HCT116 (cell line): ENCODE measurements around the gene LARP1. TPM values are rescaled to one million over a fixed set of nuclear protein-coding genes. Genes with fewer than 3 reads are reported as not detected.

Experiments
- ATAC-seq: fragments of 200-7000 bp; cut with Tn5 transposase; 2 replicates; pipeline ENCODE4 v1.9.1; 2020; ENCODE audit warnings: mild to moderate bottlenecking, moderate library complexity
- BruUV-seq: library from RNA; stranded (reverse); fragments of 400-500 nt; replicated peaks from 2 replicates; lab custom pipeline; 2021; lab: Mats Ljungman, UMichigan
- CTCF ChIA-PET: fragments of 300-600 bp; sonication (Branson Sonifier 250); formaldehyde crosslinking; loops from one replicate; lab custom pipeline; 2021; ENCODE audit warnings: antibody characterized with exemption; lab: Charles Lee
- POLR2A ChIA-PET: fragments of 300-600, 350-600 bp; sonication (Branson Sonifier 250); formaldehyde crosslinking; loops from one replicate; lab custom pipeline; 2021; ENCODE audit warnings: antibody characterized with exemption; lab: Charles Lee
- RAD21 ChIA-PET, 2 experiments: fragments of 300-600 bp; sonication (Branson Sonifier 250); formaldehyde crosslinking; loops; one replicate each; lab custom pipeline; 2023; ENCODE audit warnings: low total read pairs in 2 of 2; ENCODE audit not compliant: uncharacterized antibody in 2 of 2, unreplicated experiment in 2 of 2, low non-redundant PET in 1 of 2; lab: Charles Lee
- DNase-seq: peaks from one replicate; pipeline ENCODE4 v3.0.0-alpha.2; 2010; ENCODE audit warnings: low read depth, low spot score
- H2AFZ ChIP-seq: fragments of 200-600 bp; shearing (Covaris generic), sonication (generic); 2 replicates; pipeline ENCODE4 v1.6.1; 2017; ENCODE audit warnings: low read depth, mixed run types, mixed read lengths, antibody characterized with exemption, low read length; ENCODE audit not compliant: poor library complexity, severe bottlenecking
- H3K27ac ChIP-seq: 2 replicates; pipeline ENCODE4 v1.5.1; 2012; ENCODE audit warnings: low read depth, low read length
- H3K27me3 ChIP-seq: fragments of 200-600 bp; sonication (generic); 2 replicates; pipeline ENCODE4 v1.6.1; 2016; ENCODE audit warnings: mixed run types, low read length, mixed read lengths; ENCODE audit not compliant: insufficient read depth
- H3K36me3 ChIP-seq, 2 experiments: fragments of 200-500 bp in 1 of 2; fragments of 200-600 bp in 1 of 2; sonication (Bioruptor generic) in 1 of 2; sonication (generic) in 1 of 2; 2 replicates each; pipeline versions ENCODE4 v1.5.1 to v1.6.1; 2014 to 2016; ENCODE audit warnings: low read length in 2 of 2, inconsistent platforms in 1 of 2, mixed read lengths in 1 of 2, mixed run types in 1 of 2; ENCODE audit not compliant: insufficient read depth in 2 of 2, control insufficient read depth in 1 of 2
- H3K4me1 ChIP-seq, 2 experiments: fragments of 200-600 bp in 1 of 2; sonication (generic) in 1 of 2; 2 replicates each; pipeline versions ENCODE4 v1.5.1 to v1.6.1; 2012 to 2017; ENCODE audit warnings: low read length in 2 of 2, inconsistent platforms in 1 of 2, mild to moderate bottlenecking in 1 of 2, mixed read lengths in 1 of 2, mixed run types in 1 of 2, moderate library complexity in 1 of 2; ENCODE audit not compliant: insufficient read depth in 2 of 2, control insufficient read depth in 1 of 2
- H3K4me2 ChIP-seq: fragments of 200-600 bp; sonication (generic); 2 replicates; pipeline ENCODE4 v1.6.1; 2017; ENCODE audit warnings: mixed run types, low read length, mixed read lengths
- H3K4me3 ChIP-seq, 2 experiments: fragments of 200-600 bp in 1 of 2; sonication (generic) in 1 of 2; replicated peaks in 1 of 2; 2 replicates each; pipeline ENCODE4 v1.5.1; 2011 to 2016; ENCODE audit warnings: low read length in 2 of 2, control low read depth in 1 of 2, low read depth in 1 of 2, mild to moderate bottlenecking in 1 of 2, mixed read lengths in 1 of 2, mixed run types in 1 of 2
- H3K79me2 ChIP-seq: fragments of 200-600 bp; sonication (generic); 2 replicates; pipeline ENCODE4 v1.6.1; 2017; ENCODE audit warnings: mild to moderate bottlenecking, mixed run types, low read length, moderate library complexity, mixed read lengths; ENCODE audit not compliant: insufficient read depth
- H3K9ac ChIP-seq: fragments of 200-600 bp; sonication (generic); 2 replicates; pipeline ENCODE4 v1.6.1; 2016; ENCODE audit warnings: low read length, mixed read lengths
- H3K9me2 ChIP-seq: fragments of 200-600 bp; sonication (generic), shearing (Covaris generic); 2 replicates; pipeline ENCODE4 v1.6.1; 2017; ENCODE audit warnings: mixed run types, mild to moderate bottlenecking, moderate library complexity; ENCODE audit not compliant: insufficient read depth
- H3K9me3 ChIP-seq, 2 experiments: fragments of 200-500 bp in 1 of 2; fragments of 200-600 bp in 1 of 2; sonication (Bioruptor generic) in 1 of 2; sonication (generic) in 1 of 2; 2 replicates each; pipeline ENCODE4 v1.6.1; 2014 to 2017; ENCODE audit warnings: low read length in 2 of 2, mixed read lengths in 2 of 2, inconsistent platforms in 1 of 2, low read depth in 1 of 2, mild to moderate bottlenecking in 1 of 2, mixed run types in 1 of 2, moderate library complexity in 1 of 2; ENCODE audit not compliant: control insufficient read depth in 1 of 2, insufficient read depth in 1 of 2
- H4K20me1 ChIP-seq: fragments of 200-600 bp; sonication (generic), shearing (Covaris generic); 2 replicates; pipeline ENCODE4 v1.6.1; 2017; ENCODE audit warnings: mixed run types, mild to moderate bottlenecking, moderate library complexity; ENCODE audit not compliant: insufficient read depth
- ELF1 ChIP-seq: IDR thresholded peaks from 2 replicates; pipeline ENCODE4 v1.6.1; 2012; ENCODE audit warnings: low read depth, borderline replicate concordance
- RAD21 ChIP-seq: IDR thresholded peaks from 2 replicates; pipeline ENCODE4 v1.6.1; 2012; ENCODE audit warnings: low read depth, mild to moderate bottlenecking
- SIN3A ChIP-seq: IDR thresholded peaks from 2 replicates; pipeline ENCODE4 v1.6.1; 2012; ENCODE audit warnings: low read depth
- SP1 ChIP-seq: IDR thresholded peaks from 2 replicates; pipeline ENCODE4 v1.6.1; 2012; ENCODE audit warnings: low read depth
- TCF7L2 ChIP-seq: IDR thresholded peaks from 2 replicates; pipeline ENCODE4 v1.7.0; 2011; ENCODE audit warnings: borderline replicate concordance, inconsistent platforms; ENCODE audit not compliant: insufficient read depth, insufficient read length; ENCODE audit errors: extremely low read depth
- intact Hi-C: fragments of 100-400 bp; cut with micrococcal nuclease; formaldehyde crosslinking; loops from 2 replicates; pipeline ENCODE4 v1.10.0; 2022
- total RNA-seq: library from RNA; stranded (reverse); gene quantifications from one replicate; pipeline ENCODE4 v1.2.1, GENCODE V29; 2021; ENCODE audit not compliant: unreplicated experiment
- TF ChIP-seq, protein P1 (sequence below), 3 experiments: fragments of 200-600 bp in 1 of 3; sonication (generic) in 1 of 3; IDR thresholded peaks in 2 of 3; conservative IDR thresholded peaks in 1 of 3; 2 replicates each; pipeline ENCODE4 v1.5.1; 2012 to 2017; ENCODE audit warnings: low read depth in 2 of 3, low read length in 2 of 3, antibody characterized with exemption in 1 of 3, borderline replicate concordance in 1 of 3, control low read depth in 1 of 3, mild to moderate bottlenecking in 1 of 3, mixed read lengths in 1 of 3, mixed run types in 1 of 3, moderate library complexity in 1 of 3; ENCODE audit not compliant: insufficient read depth in 1 of 3

The LARP1 gene
- total RNA-seq, 1 experiment from 2014 or later: 201 TPM

DNA sequence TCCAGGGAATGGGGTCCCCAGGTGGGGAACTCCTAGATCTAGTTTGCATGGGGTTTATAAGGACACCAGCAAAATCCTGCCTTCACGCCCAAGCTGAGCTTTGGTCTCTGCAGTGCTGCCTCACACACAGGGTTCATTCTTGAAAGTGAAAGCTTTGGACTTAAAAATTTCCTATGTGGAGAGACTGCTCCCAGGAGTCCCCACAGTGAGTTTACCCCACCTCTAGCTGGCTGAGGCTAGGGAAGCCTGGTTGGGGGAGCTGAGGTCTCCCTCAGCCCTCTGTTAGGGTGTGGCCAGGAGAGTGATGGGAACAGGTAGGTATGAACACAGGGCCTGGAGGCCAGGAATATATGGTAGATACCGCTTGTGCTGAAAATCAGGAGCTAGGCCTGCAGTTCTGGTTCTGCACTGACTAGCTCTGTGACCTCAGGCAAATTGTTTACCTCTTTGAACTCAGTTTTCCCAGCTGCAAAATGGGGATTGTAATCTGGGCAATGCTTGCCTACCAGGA lies 41.5 kb upstream of the LARP1 start:
- Histone ChIP-seq H3K36me3 (no peaks in the 10 kb centered on the region), H4K20me1 (no peaks in the 10 kb centered on the region), H3K79me2 (no peaks in the 10 kb centered on the region), H3K27me3 (no peaks in the 10 kb centered on the region), H3K4me1 (peaks cover 26 to 44% of the 10 kb centered on the region in 2 experiments), H3K4me3 (peak overlapping the region; percentile 55 to 66), H3K9ac (peak overlapping the region; percentile 63), H3K9me2 (no peaks in the 10 kb centered on the region), H2AFZ (no peak overlapping the region), H3K9me3 (no peaks in the 10 kb centered on the region), H3K4me2 (peak overlapping the region; percentile 99), H3K27ac (no peak overlapping the region)
- intact Hi-C loops: loop anchor here (2.0 kb wide), 1 partner anchor 41 kb away; the partner anchor contains the start of gene LARP1
- DNase-seq (no peak), ATAC-seq (no peak)
- POLR2A ChIA-PET: interaction anchor here (1.0 to 1.6 kb wide), 3 partner anchors 12 to 144 kb away, joined by 3 to 4 read pairs (median 4); partner anchors contain the start of gene CNOT8
- BruUV-seq: TSS peak; percentile 65
- CTCF ChIA-PET: interaction anchor here (1.4 kb wide), 1 partner anchor 31 kb away, joined by 5 read pairs; no protein-coding TSS in a partner anchor
- TF ChIP-seq, protein P1, sequence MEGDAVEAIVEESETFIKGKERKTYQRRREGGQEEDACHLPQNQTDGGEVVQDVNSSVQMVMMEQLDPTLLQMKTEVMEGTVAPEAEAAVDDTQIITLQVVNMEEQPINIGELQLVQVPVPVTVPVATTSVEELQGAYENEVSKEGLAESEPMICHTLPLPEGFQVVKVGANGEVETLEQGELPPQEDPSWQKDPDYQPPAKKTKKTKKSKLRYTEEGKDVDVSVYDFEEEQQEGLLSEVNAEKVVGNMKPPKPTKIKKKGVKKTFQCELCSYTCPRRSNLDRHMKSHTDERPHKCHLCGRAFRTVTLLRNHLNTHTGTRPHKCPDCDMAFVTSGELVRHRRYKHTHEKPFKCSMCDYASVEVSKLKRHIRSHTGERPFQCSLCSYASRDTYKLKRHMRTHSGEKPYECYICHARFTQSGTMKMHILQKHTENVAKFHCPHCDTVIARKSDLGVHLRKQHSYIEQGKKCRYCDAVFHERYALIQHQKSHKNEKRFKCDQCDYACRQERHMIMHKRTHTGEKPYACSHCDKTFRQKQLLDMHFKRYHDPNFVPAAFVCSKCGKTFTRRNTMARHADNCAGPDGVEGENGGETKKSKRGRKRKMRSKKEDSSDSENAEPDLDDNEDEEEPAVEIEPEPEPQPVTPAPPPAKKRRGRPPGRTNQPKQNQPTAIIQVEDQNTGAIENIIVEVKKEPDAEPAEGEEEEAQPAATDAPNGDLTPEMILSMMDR (IDR thresholded peaks at IDR 0.05 in 2 of 3, conservative IDR thresholded peaks at IDR 0.05 in 1 of 3; ENCODE audit: borderline replicate concordance in 1 of 3, insufficient read depth in 1 of 3, low read depth in 2 of 3, low read length in 2 of 3): no peak
- no peak for TF ChIP-seq ELF1
- TF ChIP-seq SP1: no peak
- TF ChIP-seq RAD21: no peak
- TF ChIP-seq SIN3A: no peak
- TF ChIP-seq TCF7L2: no peak
- RAD21 ChIA-PET: no interaction called here
